GM18867 (cell line): ENCODE data around the gene RASSF7.
"Not testable (repeated sequence)": the region's sequence is repeated elsewhere in the genome, so short reads cannot be mapped to it uniquely, and the experiment has no call there.

Experiments
- ATAC-seq: cut with Tn5 transposase; IDR thresholded peaks from one replicate; pipeline ENCODE4 v1.9.1; 2021; ENCODE audit warnings: mild to moderate bottlenecking, moderate library complexity; ENCODE audit not compliant: unreplicated experiment

RASSF7 gene

DNA sequence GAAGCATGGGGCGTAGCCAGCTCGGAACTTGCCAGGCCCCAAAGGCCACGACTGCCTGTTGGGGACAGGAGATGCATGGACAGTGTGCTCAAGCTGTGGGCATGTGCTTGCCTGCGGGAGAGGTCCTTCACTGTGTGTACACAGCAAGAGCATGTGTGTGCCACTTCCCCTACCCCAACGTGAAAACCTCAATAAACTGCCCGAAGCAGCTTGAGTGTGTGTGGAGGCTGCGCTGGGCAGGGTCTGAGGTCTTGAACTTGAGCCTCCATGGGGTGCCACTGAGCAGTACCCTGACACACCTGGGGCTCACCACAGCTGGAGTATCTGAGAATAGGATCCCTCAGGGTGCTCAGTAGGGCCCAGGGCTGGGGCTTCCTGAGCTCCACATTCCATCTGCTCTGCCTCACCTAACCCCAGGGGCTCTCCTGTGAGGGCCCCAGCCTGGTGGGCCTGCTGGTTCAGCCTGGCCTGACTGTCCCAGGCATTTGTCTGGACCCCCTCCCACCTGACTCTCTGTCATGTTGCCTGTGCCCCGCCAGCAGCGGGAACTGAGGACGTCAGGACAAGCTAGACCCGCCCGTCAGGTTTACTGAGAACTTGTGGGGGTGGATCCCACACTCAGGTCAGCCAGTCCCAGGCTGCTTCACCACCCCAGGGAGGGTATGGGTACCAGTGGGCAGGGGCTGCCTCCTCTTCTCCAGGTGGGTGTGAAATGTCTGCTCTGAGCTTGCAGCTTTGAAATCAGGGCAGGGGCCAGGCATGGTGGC is 3.2 kb downstream of the RASSF7 start:
- no peak for ATAC-seq

DNA sequence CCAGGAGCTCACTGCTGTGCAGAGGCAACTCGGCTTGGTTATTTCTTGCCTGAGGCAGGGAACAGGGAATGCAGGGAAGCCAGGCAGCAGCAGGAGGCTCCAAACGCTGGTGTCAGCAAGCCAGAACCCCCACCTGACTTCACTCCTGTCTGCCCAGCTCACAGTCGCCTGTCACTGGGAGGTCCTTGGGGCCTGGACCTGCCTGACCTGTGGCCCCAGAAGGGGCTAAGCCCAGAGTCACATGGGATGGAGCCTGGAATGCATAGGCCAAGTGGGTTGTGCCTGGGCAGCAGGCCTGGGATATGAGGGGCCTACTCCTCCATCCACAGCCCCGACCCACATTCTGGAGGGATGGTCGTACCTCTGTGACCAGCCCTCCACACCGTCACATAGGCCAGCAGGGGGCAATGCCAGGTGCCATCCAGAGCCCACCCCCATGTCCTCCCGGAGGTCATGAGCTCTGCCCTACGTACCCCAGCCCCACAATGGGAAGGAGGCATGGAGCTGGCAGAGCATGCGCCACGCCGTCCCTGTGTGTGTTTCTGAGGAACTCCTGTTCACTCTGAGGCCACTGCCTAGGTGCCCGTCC is 5.2 kb downstream of the RASSF7 start:
- no peak for ATAC-seq

DNA sequence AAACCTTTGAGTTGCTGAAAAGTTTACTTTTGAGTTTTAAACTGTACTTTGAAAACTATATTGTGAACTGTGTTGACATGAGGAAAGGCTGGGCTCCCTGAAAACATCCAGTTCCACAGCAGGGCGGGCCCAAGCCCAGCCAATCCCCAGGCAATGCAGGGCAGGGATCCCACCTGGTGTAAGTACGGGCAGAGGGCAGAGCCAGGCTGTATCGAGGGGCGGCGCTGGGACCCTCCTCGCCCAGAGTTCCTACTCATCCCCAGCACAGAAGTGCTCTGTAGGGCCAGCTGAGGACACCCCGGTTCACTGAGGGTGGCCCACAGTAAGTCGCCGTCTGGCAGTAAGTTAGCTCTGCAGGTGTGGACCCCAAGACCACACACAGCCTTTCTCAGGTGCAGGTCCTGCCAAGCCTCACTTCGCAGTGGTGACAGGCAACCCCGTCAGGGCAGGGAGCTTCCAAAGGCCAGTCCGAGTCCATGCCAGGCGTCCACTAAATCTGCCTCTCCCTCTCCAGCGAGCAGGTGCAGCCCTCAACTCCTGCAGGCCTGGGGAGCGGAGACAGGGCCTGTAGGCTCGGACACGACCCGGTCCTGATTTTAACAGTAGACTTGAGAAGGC is 6.3 kb downstream of the RASSF7 start:
- no peak for ATAC-seq

GRCh38 chr11:567629-568292 is 7.0 kb downstream of the RASSF7 start:
- no peak for ATAC-seq

GRCh38 chr11:568306-569157 is 7.8 kb downstream of the RASSF7 start:
- ATAC-seq, result peak; percentile 84

DNA sequence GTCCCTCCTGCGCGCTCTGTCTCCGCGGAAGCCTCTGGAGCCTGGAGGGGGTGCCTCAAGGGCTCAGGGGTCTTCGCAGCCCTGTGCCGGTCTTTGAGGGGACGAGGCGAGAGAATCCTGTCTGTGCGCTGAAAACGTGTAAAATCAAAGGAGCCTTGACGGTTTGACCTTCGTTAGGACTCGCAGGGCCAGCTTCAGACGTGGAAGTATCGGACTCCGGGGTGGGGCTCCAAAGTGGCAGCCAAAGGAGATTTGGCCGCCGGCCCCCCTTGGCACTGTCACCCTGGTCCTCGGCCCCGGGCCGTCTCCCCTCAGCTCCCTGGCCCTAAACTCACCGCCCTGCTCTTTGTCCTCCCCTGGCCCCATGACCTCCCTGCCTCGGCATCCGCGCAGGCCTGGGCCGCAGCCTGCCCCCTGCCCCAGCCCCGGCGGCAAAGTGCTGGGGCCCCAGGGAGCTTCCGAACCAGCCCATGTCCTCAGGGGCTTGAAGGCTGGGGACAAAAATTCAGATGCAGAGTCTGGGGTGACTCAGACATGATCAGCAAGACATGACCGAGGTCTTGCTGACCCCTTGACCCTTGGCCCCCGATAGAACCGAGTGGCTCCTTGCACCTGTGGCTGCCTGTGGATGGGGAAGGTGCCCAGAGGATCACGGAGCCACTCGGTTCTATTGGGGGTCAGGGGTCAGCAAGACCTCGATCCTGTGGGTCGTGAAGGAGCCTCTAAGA is 8.6 kb downstream of the RASSF7 start:
- ATAC-seq, result no peak

GRCh38 chr11:571802-572185 is 11.0 kb downstream of the RASSF7 start:
- no peak for ATAC-seq

GRCh38 chr11:573146-573759 is 12.5 kb downstream of the RASSF7 start:
- no peak for ATAC-seq

- ATAC-seq, result not testable (repeated sequence)
These were observed 13.3 kb downstream of the RASSF7 start for GRCh38 chr11:574031-574570.

DNA sequence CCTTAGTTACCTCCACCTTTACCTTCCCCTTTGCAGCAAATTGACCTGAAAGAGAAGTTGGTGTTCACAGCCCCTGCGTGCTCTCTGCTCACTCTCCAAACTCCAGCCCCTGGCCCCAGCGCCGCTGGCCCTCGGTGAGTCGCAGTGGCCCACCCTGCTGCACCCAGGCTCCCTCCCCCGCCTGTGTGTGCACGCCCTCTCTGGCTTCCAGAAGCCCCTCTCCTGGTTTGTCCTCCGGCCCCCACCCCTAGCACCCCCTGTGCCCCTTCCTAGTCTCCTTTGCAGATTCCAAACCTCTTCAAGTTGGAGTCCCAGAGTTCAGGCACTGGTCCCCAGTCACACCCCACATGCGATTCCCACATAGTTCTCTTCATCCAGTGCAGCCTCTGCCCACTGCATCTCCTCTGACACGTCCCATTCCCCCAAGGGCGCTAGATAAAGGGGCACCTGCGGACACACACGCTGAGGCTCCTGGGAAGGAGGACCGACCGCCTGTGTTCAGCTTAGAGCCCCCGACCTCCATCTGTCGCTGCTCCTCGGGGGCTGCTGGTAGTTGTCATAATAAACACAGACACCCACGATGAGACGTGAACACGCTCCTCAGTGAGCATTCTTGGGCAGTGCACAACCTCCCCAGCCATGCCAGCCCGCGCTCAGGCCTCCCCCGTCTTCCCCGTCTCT is 14.0 kb downstream of the RASSF7 start:
- no peak for ATAC-seq

DNA sequence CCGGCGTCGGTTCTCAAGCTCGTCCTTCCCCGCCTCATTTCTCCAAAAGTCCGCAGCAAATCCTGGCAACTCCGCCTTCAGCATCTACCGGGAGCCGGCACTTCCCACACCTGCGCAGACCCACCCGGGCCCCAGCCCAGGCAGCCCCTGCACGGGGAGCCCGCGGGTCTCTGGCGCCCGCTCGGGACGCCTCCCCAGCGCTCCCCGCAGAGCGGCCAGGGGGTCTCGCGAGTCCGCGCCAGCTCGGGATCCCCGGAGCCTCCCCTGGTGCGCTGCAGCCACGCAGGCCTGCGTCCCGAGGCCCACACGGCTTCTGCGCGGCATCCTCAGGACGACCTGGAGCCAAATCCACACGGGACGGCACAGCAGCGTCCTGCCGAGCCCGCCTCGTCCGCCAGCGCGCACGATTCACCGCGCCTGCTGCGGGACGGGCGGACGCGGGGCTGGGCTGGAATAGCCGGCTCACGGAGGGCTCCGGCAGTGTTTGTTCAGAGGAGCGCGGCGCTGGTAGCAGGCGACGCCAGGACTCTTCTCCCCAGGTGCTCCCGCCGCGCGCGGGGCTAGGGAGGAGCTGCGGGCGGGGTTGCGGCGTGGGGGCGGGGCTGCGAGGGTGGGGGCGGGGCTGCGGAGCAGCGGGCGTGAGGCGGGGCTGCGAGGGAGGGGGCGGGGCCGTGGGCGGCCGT is 14.7 kb downstream of the RASSF7 start:
- peak; percentile 45 for ATAC-seq

DNA sequence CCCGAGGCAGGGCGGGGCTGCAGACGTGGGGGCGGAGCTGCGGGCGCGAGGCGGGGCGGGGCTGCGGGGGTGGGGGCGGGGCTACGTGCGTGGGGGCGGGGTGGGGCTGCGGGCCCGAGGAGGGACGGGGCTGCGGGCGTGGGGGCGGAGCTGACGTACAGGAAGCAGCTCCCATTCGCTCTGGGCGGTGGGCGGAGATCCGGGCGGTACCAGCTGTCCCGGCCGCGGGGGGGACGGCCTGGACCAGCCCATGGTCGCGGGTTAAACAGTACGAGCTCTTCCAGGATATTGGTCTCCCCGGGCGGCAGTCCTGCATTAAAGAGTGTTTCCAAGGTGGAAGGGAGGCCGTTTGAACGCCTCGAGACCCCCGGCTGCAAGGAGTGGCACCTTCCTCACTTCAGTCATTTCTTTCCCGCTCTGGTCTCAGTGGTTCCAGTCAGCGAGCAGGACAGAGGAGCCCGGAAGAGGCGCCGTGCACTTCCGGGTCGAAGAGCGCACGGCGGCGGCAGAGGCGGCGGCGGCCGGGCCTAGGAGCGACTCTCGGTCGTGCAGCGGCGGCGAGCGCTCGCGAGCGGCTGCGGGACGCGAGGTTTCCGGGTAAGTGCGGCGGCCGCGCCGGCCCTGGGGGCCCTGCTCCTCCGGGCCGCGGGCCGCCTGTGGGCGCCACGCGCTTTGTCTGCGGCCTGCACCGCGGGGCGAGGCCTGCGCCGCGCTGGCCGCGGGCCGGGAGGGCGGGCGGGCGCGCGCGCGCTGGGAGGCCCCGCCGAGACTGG is 15.4 kb downstream of the RASSF7 start, which contains the start of gene PHRF1:
Gene PHRF1, plus strand, starts transcription at position 475 of the 773 bp plus-strand sequence. CDS start 5,043 bp downstream, outside the sequence.
- peak; percentile 81 for ATAC-seq

- ATAC-seq, result no peak
These were observed 16.2 kb downstream of the RASSF7 start for GRCh38 chr11:576811-577610.

GRCh38 chr11:577611-577894 is 16.8 kb downstream of the RASSF7 start:
- ATAC-seq, result no peak

GRCh38 chr11:578276-579035 is 17.7 kb downstream of the RASSF7 start:
- no peak for ATAC-seq
